Measurements from ENCODE around the gene NCOA6. TPM values are rescaled to one million over a fixed set of nuclear protein-coding genes. Genes with fewer than 3 reads are reported as not detected.
A peak's percentile ranks its signal among the peaks of the same experiment; 100 is the strongest.

The NCOA6 gene
- 4.7 and 7.5 TPM in 2 replicates for total RNA-seq (2014; rRNA removed; shearing (Covaris generic))
- 13.0 and 14.7 TPM in 2 replicates for polyA plus RNA-seq (2015; cell fraction: cytosol; rRNA removed)
- polyA plus RNA-seq (2015; cell fraction: nucleus; rRNA removed), result 12.2 and 17.5 TPM in 2 replicates

- peak; percentile 48 for DNase-seq (ENCODE audit: low read depth)
Observed at GRCh38 chr20:34825530-34826362, at the start of gene NCOA6. NCOA6 (minus strand) TSS chr20:34825651; CDS start chr20:34782355, 43,296 bp downstream.

GRCh38 chr20:34874094-34874654 lies 48.7 kb upstream of the NCOA6 start:
- DNase-seq (ENCODE audit: low read depth), result peak; percentile 88

- DNase-seq (ENCODE audit: low read depth), result no peak
Observed at GRCh38 chr20:34873583-34874093, 48.2 kb upstream of the NCOA6 start.

- DNase-seq (ENCODE audit: low read depth), result peak; percentile 60
Observed at GRCh38 chr20:34872622-34873224, 47.3 kb upstream of the NCOA6 start, which contains the start of gene GGT7. GGT7 (minus strand) TSS chr20:34872856; CDS start chr20:34872815, 41 bp downstream.

- no peak for DNase-seq (ENCODE audit: low read depth)
Observed at GRCh38 chr20:34871966-34872621, 46.6 kb upstream of the NCOA6 start.

- DNase-seq (ENCODE audit: low read depth), result no peak
Observed at GRCh38 chr20:34871320-34871926, 46.0 kb upstream of the NCOA6 start.

- DNase-seq (ENCODE audit: low read depth), result no peak
Observed at GRCh38 chr20:34864216-34864615, 38.8 kb upstream of the NCOA6 start.

GRCh38 chr20:34863421-34863965 lies 38.0 kb upstream of the NCOA6 start:
- DNase-seq (ENCODE audit: low read depth), result no peak

GRCh38 chr20:34862724-34863123 lies 37.3 kb upstream of the NCOA6 start:
- no peak for DNase-seq (ENCODE audit: low read depth)

- DNase-seq (ENCODE audit: low read depth), result no peak
Observed at GRCh38 chr20:34861386-34862084, 36.1 kb upstream of the NCOA6 start.

GRCh38 chr20:34859826-34860545 lies 34.5 kb upstream of the NCOA6 start:
- no peak for DNase-seq (ENCODE audit: low read depth)

GRCh38 chr20:34859367-34859766 lies 33.9 kb upstream of the NCOA6 start:
- DNase-seq (ENCODE audit: low read depth), result no peak

- DNase-seq (ENCODE audit: low read depth), result no peak
Observed at GRCh38 chr20:34852298-34852697, 26.8 kb upstream of the NCOA6 start.

- no peak for DNase-seq (ENCODE audit: low read depth)
Observed at GRCh38 chr20:34850969-34851368, 25.5 kb upstream of the NCOA6 start.

- DNase-seq (ENCODE audit: low read depth), result no peak
Observed at GRCh38 chr20:34849778-34850177, 24.3 kb upstream of the NCOA6 start.

- DNase-seq (ENCODE audit: low read depth), result no peak
Observed at GRCh38 chr20:34848597-34848996, 23.1 kb upstream of the NCOA6 start.

- no peak for DNase-seq (ENCODE audit: low read depth)
Observed at GRCh38 chr20:34843421-34843820, 18.0 kb upstream of the NCOA6 start.

- no peak for DNase-seq (ENCODE audit: low read depth)
Observed at GRCh38 chr20:34842143-34842542, 16.7 kb upstream of the NCOA6 start.

- peak; percentile 33 for DNase-seq (ENCODE audit: low read depth)
Observed at GRCh38 chr20:34834459-34834893, 9.0 kb upstream of the NCOA6 start.
